SJCRH30 (cell line): ENCODE data around the gene GPLD1. TPM values are rescaled to one million over a fixed set of nuclear protein-coding genes. Genes with fewer than 3 reads are reported as not detected.
A peak's percentile ranks its signal among the peaks of the same experiment; 100 is the strongest.

Source experiments
- DNase-seq, 2 experiments: peaks; one replicate each; pipeline ENCODE4 v3.0.0-alpha.2; 2015 to 2020
- H3K27ac ChIP-seq: fragments of 250-450 bp; sonication (Bioruptor Pico); 2 replicates; pipeline ENCODE4 v1.5.1; 2020; ENCODE audit warnings: mild to moderate bottlenecking, moderate library complexity
- H3K27me3 ChIP-seq: fragments of 250-450 bp; sonication (Bioruptor Pico); 2 replicates; pipeline ENCODE4 v1.5.1; 2020; ENCODE audit warnings: mild to moderate bottlenecking, moderate library complexity
- H3K36me3 ChIP-seq: fragments of 250-450 bp; sonication (Bioruptor Pico); 2 replicates; pipeline ENCODE4 v1.5.1; 2020; ENCODE audit warnings: mild to moderate bottlenecking, moderate library complexity
- H3K4me1 ChIP-seq: fragments of 250-450 bp; sonication (Bioruptor Pico); 2 replicates; pipeline ENCODE4 v1.5.1; 2020; ENCODE audit warnings: mild to moderate bottlenecking, moderate library complexity
- H3K4me3 ChIP-seq: fragments of 250-450 bp; sonication (Bioruptor Pico); 2 replicates; pipeline ENCODE4 v1.5.1; 2020; ENCODE audit warnings: mild to moderate bottlenecking, moderate library complexity
- H3K9me3 ChIP-seq: fragments of 250-450 bp; sonication (Bioruptor Pico); replicated peaks from 2 replicates; pipeline ENCODE4 v1.5.1; 2020; ENCODE audit warnings: mild to moderate bottlenecking, moderate library complexity
- total RNA-seq: library from RNA; depleted of rRNA; stranded (reverse); fragments of >200 nt; shearing (Covaris generic); gene quantifications from 2 replicates; pipeline ENCODE4 v1.2.3, GENCODE V29; 2014; rRNA removed

GPLD1 gene, protein sequence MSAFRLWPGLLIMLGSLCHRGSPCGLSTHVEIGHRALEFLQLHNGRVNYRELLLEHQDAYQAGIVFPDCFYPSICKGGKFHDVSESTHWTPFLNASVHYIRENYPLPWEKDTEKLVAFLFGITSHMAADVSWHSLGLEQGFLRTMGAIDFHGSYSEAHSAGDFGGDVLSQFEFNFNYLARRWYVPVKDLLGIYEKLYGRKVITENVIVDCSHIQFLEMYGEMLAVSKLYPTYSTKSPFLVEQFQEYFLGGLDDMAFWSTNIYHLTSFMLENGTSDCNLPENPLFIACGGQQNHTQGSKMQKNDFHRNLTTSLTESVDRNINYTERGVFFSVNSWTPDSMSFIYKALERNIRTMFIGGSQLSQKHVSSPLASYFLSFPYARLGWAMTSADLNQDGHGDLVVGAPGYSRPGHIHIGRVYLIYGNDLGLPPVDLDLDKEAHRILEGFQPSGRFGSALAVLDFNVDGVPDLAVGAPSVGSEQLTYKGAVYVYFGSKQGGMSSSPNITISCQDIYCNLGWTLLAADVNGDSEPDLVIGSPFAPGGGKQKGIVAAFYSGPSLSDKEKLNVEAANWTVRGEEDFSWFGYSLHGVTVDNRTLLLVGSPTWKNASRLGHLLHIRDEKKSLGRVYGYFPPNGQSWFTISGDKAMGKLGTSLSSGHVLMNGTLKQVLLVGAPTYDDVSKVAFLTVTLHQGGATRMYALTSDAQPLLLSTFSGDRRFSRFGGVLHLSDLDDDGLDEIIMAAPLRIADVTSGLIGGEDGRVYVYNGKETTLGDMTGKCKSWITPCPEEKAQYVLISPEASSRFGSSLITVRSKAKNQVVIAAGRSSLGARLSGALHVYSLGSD
- total RNA-seq, result 0.23 and 0.59 TPM in 2 replicates

DNA sequence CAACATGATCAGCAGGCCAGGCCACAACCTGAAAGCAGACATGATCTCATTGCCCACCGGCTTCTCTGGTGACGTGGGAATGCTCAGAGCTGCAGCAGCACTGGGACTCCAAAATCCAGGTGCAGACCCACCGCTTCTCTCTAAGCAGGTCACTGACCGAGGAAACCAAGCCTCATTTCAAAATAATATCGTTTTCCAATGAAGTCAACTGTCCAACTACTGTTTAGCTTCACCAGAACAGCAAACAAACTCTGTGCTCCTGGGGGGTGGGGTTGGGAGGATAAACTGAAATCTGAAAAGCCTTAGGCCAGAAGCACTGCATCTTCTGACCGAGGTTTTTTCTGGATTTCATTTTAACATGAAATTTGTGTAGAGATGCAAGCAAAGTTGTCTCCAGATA, at the start of gene GPLD1:
TSS of gene GPLD1 (minus strand) at position 109 of the 400 bp plus-strand sequence. CDS start at position 42, 67 bp downstream.
- no peaks in the 10 kb centered on the region for H3K27me3 ChIP-seq
- H3K9me3 ChIP-seq, result no peaks in the 10 kb centered on the region
- no peaks in the 10 kb centered on the region for H3K36me3 ChIP-seq
- DNase-seq, result no peak
- no peak within 1 kb of the TSS for H3K4me3 ChIP-seq
- H3K4me1 ChIP-seq, result no peaks in the 10 kb centered on the region
- H3K27ac ChIP-seq, result no peak within 1 kb of the TSS

DNA sequence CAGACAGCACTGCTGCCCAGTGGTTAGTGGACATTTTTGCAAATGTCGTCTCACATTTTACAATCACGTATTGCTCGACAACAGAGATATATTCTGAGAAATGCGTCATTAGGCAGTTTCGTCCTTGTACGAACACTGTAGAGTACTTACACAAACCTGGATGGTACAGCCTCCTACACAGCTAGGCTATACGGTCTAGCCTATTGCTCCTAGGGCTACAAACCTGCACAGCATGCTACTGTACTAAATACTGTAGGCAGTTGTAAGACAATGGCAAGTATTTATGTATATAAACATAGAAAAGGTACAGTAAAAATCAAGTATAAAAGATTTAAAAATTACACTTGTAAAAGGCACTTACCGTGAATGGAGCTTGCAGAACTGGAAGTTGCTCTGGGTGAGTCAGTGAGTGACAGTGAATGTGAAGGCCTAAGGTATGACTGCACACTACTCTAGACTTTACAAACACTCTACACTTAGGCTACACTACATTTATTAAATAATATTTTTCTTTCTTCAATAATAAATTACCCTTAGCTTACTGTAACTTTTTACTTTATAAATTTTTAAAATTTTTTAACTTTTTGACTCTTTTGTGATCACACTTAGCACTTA, 48.5 kb upstream of the GPLD1 start:
- H3K9me3 ChIP-seq, result no peaks in the 10 kb centered on the region
- H3K4me3 ChIP-seq, result no peak overlapping the region
- no peaks in the 10 kb centered on the region for H3K36me3 ChIP-seq
- no peaks in the 10 kb centered on the region for H3K27me3 ChIP-seq
- no peaks in the 10 kb centered on the region for H3K4me1 ChIP-seq
- H3K27ac ChIP-seq, result no peak overlapping the region
- no peak for DNase-seq

DNA sequence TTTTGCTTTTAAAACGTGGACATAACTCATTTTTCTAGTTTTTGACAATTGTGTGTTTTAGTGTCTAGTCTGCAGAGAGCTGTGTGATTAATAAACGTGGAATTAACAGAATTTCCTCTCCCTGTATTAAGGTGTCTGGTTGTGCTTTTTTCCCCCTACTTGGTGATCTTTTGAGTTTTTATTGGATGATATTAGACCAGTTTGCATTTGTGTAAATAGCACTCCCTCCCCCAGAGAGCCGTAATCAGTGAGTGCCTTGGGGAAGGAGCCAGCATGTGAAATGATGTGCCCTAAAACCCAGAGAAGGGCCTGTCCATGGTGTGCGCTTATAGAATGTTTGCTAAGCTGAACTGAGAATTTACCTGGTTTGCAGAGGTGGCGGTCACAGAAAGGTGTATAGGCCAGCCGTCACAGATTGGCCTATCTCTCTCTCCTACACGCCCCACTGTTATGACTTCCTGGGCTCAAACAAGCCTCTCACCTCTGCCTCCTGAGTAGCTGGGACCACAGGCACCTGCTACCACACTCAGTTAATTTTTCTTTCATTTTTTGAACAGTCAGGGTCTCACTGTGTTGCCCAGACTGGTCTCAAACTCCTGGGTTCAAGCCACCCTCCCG, 47.8 kb upstream of the GPLD1 start:
- H3K36me3 ChIP-seq, result no peaks in the 10 kb centered on the region
- H3K27ac ChIP-seq, result no peak overlapping the region
- no peaks in the 10 kb centered on the region for H3K9me3 ChIP-seq
- DNase-seq, result no peak
- H3K4me1 ChIP-seq, result no peaks in the 10 kb centered on the region
- no peak overlapping the region for H3K4me3 ChIP-seq
- H3K27me3 ChIP-seq, result no peaks in the 10 kb centered on the region

DNA sequence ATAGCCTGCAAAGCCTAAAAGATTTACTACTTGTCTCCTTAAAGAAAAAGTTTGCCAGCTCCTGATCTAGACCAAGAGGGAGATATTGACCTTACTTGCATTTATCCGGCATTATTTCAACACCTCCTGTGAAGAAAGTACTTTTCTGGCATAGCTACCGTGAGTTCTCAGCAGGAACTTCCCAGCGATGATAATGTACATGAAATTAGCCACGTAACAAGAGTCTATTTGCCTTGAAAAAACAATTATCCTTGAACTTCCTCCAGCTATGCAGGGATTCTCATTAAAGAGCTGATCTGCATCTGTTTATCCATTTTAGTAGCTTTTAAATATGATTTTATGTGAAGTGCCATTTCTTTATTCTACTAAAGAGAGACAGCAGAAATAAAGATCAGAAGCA, 47.1 kb upstream of the GPLD1 start:
- H3K4me1 ChIP-seq, result no peaks in the 10 kb centered on the region
- H3K9me3 ChIP-seq, result no peaks in the 10 kb centered on the region
- no peaks in the 10 kb centered on the region for H3K36me3 ChIP-seq
- no peaks in the 10 kb centered on the region for H3K27me3 ChIP-seq
- no peak overlapping the region for H3K4me3 ChIP-seq
- H3K27ac ChIP-seq, result no peak overlapping the region
- no peak for DNase-seq

DNA sequence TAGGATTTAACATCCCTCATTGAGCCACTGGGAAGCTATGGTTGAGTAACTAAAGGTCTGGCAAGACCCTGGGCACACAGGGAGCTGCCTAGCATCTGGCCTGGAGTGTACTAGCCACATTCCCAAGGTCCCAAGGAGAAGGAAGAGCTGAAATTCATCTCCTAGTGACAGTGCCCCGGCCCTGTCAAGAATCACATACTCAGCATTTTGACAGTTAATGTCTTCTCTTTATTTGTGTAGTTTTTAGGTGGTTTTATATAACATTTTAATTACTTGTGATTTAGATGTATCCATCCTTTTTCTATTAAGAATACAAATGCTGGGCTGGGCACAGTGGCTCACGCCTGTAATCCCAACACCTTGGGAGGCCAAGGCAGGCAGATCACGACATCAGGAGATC, 45.8 kb upstream of the GPLD1 start:
- Histone ChIP-seq H3K4me3 (no peak overlapping the region), H3K27me3 (no peaks in the 10 kb centered on the region), H3K9me3 (no peaks in the 10 kb centered on the region), H3K27ac (no peak overlapping the region), H3K4me1 (no peaks in the 10 kb centered on the region), H3K36me3 (no peaks in the 10 kb centered on the region)
- no peak for DNase-seq

DNA sequence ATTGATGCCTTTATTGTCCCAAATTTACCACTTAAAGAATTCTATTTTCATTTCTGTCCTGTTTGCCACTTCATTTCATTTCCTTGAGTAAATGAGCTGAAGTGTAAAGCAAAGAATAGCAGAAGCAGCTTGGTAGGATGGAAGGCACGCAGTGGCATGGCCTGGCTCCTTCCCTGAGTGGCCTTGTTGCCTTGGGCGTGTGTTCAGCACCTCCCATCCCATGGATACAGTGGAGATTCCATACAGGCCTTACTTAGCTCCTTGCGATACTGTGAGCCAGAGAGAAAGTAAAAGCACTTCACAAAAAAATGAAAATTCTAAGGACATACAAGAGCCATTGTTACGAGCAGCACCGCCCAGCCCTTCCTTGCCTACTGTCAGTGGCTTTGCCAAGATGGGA, 45.0 kb upstream of the GPLD1 start:
- no peak for DNase-seq
- Histone ChIP-seq H3K4me3 (no peak overlapping the region), H3K4me1 (no peaks in the 10 kb centered on the region), H3K9me3 (no peaks in the 10 kb centered on the region), H3K27me3 (no peaks in the 10 kb centered on the region), H3K27ac (no peak overlapping the region), H3K36me3 (no peaks in the 10 kb centered on the region)

DNA sequence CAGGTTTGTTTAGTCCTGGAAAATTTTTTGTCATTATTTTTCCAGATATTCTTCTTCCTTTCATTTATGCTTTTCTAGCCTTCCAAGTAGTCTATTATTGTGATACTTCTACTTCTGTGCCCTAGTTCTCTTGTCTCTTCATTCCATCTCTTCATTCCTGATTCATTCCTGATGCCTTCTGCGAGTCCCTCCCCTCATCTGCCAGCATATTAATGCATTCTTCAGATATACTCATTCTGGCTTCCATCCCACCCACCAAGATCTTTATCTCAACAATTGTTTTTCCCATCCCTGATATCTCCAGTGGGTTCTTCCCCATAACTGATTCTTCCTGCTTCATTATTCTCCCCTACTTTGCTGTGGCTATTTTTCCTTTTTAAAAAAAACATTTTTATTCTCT, 40.6 kb upstream of the GPLD1 start:
- DNase-seq, result no peak
- Histone ChIP-seq H3K4me1 (no peaks in the 10 kb centered on the region), H3K4me3 (no peak overlapping the region), H3K27me3 (no peaks in the 10 kb centered on the region), H3K27ac (no peak overlapping the region), H3K9me3 (no peaks in the 10 kb centered on the region), H3K36me3 (no peaks in the 10 kb centered on the region)

DNA sequence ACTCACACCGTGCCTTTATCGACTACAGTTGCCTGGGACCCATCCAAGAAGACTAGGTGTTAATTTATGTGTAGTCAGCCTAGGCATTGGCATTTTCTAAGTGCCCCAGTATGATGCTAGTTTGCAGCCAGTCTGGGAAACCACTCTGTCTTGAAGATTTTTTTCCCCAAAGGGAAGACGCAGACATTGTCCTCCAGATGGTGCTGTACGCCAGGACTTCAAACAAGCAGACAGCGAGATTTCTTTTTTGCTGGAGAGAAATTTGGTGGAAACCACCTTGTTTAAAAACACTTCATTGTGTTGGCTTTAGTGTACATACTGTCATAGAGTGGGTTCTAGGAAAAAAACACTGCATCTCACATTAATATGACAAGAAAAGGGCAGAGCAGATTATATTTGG, 35.4 kb upstream of the GPLD1 start:
- H3K4me1 ChIP-seq, result no peaks in the 10 kb centered on the region
- no peaks in the 10 kb centered on the region for H3K36me3 ChIP-seq
- no peaks in the 10 kb centered on the region for H3K27me3 ChIP-seq
- H3K4me3 ChIP-seq, result no peak overlapping the region
- no peaks in the 10 kb centered on the region for H3K9me3 ChIP-seq
- peak in 1 of 2 experiments; percentile 42 for DNase-seq
- H3K27ac ChIP-seq, result no peak overlapping the region

DNA sequence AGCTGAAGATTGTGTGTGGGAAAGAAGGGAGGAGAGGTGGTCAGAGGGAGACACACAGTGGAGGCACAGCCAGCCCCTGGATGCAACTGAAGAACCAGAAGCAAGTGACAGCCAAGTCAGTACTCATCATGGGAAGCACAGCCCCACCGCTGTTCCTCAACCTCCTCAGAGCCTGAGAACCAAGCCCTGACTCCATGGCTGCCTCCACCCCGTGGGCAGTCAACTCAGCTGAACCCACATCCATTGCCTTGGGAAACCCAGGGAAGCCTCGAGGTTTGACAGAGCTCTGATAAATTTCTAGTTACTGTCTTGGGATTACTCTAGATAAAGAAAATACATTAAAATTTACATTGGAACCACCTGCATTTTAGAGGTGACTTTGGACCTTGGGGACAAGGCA, 35.0 kb upstream of the GPLD1 start:
- no peaks in the 10 kb centered on the region for H3K36me3 ChIP-seq
- H3K27ac ChIP-seq, result no peak overlapping the region
- H3K9me3 ChIP-seq, result no peaks in the 10 kb centered on the region
- H3K4me3 ChIP-seq, result no peak overlapping the region
- H3K27me3 ChIP-seq, result no peaks in the 10 kb centered on the region
- no peak for DNase-seq
- no peaks in the 10 kb centered on the region for H3K4me1 ChIP-seq

DNA sequence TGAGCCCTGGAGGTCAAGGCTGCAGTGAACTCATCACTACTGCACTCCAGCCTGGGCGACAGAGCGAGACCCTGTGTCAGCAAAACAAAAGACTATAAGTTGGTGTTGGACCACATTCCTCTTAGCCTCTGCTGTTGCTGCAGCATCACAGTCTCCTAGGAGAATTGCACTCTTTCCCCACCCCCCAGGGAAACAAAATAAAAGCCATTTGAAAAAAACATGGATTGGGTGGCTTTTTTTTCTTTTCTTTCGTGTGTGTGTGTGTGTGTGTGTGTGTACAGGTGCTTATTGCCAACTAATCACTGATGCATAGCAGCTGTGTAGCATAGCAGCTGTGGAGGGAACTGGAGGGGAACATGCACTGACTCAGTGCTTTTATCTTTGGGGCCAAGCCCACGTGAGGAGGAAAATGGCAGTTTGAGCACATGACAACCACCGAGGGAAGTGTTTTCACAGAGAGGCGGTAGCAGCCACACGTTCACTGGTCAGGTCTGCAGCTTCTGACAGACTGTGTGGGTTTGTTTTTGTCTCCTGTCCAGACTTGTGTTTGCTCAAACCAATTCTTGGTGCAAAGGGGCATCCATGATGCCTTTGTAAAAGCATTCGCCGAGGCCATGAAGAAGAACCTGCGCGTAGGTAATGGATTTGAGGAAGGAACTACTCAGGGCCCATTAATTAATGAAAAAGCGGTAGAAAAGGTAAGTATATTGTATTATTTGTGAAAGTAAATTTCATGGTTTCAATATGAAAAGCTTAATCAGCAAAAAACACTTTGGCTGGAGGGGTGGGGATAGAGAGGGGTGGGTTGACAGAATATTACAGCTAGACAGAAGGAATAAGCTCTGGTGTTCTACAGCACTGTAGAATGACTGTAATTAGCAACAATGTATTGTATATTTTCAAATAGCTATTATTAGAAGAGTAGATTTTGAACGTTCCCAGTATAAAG, 33.1 kb upstream of the GPLD1 start:
- Histone ChIP-seq H3K36me3 (no peaks in the 10 kb centered on the region), H3K27ac (no peak overlapping the region), H3K4me1 (no peaks in the 10 kb centered on the region), H3K4me3 (no peak overlapping the region), H3K27me3 (no peaks in the 10 kb centered on the region), H3K9me3 (no peaks in the 10 kb centered on the region)
- DNase-seq, result peak; percentile 7 to 27

DNA sequence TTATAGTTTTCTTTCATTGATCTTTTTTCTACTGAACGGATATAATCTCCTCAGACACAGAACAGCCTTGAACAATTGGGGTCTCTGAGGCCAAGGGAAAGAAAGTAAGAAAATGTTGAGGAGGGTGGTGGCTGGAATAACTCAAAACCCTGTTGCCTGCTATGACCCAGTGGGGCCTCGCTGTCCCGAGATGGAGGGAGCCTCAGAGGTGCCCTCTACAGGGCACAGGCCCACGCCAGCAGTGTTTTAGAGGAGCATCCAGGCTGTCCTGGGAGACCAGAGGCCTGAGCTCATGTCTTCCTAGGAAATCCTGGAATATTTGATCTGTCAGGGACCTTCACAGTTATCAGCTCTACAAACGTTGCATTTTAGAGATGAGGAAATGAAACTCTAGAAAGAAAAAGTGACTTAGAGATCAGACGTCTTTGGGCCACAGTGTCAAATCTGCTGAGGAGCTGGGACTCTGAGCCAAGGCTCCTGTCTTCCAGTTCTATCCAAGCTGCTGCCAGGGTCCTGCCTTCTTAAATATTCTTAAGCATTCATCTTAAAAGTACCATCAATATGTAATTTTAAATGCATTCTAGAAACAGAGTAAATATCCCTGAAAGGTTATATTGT, 31.7 kb upstream of the GPLD1 start:
- peak; percentile 26 to 46 for DNase-seq

DNA sequence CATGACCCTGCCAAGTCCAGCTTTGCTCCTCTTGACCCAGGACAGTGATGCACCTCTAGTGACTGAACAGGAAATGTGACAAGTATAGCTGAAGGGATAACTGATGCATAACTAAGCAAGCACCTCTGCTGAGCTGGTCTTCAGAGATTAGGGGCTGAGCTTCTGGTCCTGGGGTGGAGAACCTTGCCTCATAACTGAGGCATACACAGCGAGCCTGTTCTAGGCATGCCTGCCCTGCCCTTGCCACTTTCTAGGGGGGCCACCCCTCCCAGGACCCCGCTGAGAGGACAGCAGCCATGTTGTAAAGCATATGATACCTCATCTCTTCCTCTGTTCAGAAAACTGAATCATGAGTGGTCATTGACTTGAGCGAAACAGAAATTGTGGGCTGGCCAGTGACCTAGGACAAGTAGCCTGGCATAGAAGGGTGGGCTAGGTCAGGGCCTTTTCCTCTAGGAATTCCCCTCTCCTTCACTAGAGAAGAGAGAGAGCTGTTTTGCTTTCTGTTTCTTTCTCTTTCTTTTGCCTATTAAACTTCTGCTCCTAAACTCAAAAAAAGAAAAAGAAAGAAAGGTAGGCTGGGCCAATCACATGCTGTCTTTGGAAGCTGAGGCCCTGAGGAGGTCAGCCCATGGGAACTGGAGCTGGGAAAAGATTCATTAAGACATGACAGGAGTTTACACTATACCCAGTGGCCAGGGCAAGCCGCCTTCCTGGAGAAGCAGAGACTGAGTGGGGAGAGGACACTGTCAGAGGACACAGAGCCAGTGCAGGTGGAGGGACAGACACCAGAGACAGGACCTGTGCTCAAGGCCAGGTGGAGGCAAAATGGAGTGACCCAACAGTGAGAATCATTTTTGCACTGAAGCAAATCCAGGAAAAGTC, 28.5 kb upstream of the GPLD1 start:
- Histone ChIP-seq H3K36me3 (no peaks in the 10 kb centered on the region), H3K4me3 (no peak overlapping the region), H3K9me3 (no peaks in the 10 kb centered on the region), H3K4me1 (no peaks in the 10 kb centered on the region), H3K27ac (no peak overlapping the region), H3K27me3 (no peaks in the 10 kb centered on the region)
- DNase-seq, result no peak

More for the DNA sequence above, 31.7 kb upstream of the GPLD1 start:
- no peaks in the 10 kb centered on the region for H3K9me3 ChIP-seq
- H3K36me3 ChIP-seq, result no peaks in the 10 kb centered on the region
- H3K4me3 ChIP-seq, result no peak overlapping the region
- no peaks in the 10 kb centered on the region for H3K27me3 ChIP-seq
- no peaks in the 10 kb centered on the region for H3K4me1 ChIP-seq
- H3K27ac ChIP-seq, result no peak overlapping the region

DNA sequence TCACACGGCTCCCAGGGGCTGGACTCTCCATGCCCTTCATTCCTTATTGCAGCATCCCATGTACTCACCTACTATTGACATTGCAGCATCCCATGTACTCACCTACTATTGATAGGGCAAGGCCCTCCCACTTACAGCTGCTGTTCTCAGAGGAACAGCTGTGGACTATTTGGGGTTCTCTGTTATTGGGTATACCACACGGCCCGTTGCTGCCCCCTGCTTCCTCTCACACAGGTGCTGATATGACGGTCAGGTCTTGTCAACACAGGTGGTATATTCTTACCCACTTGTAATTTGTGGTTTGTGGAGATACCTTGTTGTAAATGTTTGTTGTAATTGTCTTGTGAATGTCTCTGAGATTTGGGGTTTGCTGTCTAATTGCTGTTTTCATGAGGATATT, 24.2 kb upstream of the GPLD1 start:
- H3K27ac ChIP-seq, result no peak overlapping the region
- H3K4me1 ChIP-seq, result no peaks in the 10 kb centered on the region
- no peaks in the 10 kb centered on the region for H3K9me3 ChIP-seq
- no peak overlapping the region for H3K4me3 ChIP-seq
- DNase-seq, result no peak
- H3K27me3 ChIP-seq, result no peaks in the 10 kb centered on the region
- H3K36me3 ChIP-seq, result no peaks in the 10 kb centered on the region
